BE2C (cell line): Measurements from ENCODE around the gene GJB1.

Source experiments
- DNase-seq: peaks from one replicate; pipeline ENCODE4 v3.0.0-alpha.2; 2020
- H3K27me3 ChIP-seq: fragments of 250-450 bp; sonication (Bioruptor Pico); 2 replicates; pipeline ENCODE4 v1.5.1; 2020; ENCODE audit warnings: mild to moderate bottlenecking
- H3K36me3 ChIP-seq: fragments of 250-450 bp; sonication (Bioruptor Pico); 2 replicates; pipeline ENCODE4 v1.5.1; 2020; ENCODE audit warnings: mild to moderate bottlenecking
- H3K4me1 ChIP-seq: fragments of 250-450 bp; sonication (Bioruptor Pico); 2 replicates; pipeline ENCODE4 v1.5.1; 2020
- H3K4me3 ChIP-seq: 2 replicates; pipeline ENCODE4 v1.5.1; 2011; ENCODE audit warnings: low read depth, low read length
- H3K9me3 ChIP-seq: fragments of 250-450 bp; sonication (Bioruptor Pico); 2 replicates; pipeline ENCODE4 v1.5.1; 2020
- TF ChIP-seq, protein P1 (sequence below): IDR thresholded peaks from 2 replicates; pipeline ENCODE4 v1.5.1; 2012; ENCODE audit warnings: mild to moderate bottlenecking, low read depth, low read length

Gene GJB1

DNA sequence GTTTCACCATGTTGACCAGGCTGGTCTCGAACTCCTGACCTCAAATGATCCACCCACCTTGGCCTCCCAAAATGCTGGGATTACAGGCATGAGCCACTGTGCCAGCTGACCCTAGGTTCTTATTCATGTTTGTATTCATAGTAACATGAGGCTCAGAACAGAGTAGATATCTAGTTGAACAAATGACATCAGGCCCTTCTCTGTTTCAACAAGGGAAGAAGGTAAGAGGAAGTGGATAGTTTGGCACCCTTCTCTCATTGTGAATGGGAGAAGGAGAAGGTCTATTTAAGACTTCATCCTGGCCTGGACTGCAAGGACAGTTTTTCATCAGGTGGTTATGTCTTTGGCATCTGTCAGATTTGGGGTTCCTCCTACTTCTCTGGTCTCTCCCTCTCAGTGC, 13.8 kb downstream of the GJB1 start:
- Histone ChIP-seq H3K4me3 (no peak overlapping the region), H3K36me3 (no peaks in the 10 kb centered on the region; the same call in 1 of the 2 replicates), H3K4me1 (no peaks in the 10 kb centered on the region), H3K27me3 (no peaks in the 10 kb centered on the region), H3K9me3 (no peaks in the 10 kb centered on the region)
- DNase-seq = no peak
- TF ChIP-seq, protein P1, sequence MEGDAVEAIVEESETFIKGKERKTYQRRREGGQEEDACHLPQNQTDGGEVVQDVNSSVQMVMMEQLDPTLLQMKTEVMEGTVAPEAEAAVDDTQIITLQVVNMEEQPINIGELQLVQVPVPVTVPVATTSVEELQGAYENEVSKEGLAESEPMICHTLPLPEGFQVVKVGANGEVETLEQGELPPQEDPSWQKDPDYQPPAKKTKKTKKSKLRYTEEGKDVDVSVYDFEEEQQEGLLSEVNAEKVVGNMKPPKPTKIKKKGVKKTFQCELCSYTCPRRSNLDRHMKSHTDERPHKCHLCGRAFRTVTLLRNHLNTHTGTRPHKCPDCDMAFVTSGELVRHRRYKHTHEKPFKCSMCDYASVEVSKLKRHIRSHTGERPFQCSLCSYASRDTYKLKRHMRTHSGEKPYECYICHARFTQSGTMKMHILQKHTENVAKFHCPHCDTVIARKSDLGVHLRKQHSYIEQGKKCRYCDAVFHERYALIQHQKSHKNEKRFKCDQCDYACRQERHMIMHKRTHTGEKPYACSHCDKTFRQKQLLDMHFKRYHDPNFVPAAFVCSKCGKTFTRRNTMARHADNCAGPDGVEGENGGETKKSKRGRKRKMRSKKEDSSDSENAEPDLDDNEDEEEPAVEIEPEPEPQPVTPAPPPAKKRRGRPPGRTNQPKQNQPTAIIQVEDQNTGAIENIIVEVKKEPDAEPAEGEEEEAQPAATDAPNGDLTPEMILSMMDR = no peak

DNA sequence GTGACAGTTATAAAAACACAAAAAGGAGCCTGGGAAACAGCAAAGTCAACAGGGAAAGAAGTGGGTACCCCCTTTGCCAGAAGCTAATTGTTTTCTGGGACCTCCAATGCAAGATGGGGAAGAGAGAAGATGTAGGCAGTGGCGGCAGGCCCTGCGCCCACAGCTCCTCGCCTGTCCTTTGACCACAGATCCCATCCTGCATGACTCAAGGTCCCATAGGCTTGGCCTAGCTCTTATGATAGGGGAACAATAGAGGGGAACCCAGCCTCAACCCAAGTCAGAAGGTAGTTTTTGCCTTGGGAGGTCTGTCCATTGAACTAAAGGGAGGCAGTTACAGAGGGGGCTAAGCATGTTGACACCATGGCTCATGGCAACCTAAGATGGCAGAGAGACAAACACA, 16.8 kb downstream of the GJB1 start:
- TF ChIP-seq, protein P1 = no peak
- H3K36me3 ChIP-seq = no peaks in the 10 kb centered on the region; the same call in none of the 2 replicates
- no peak for DNase-seq
- no peaks in the 10 kb centered on the region for H3K9me3 ChIP-seq
- H3K4me1 ChIP-seq = no peaks in the 10 kb centered on the region
- H3K4me3 ChIP-seq = no peak overlapping the region
- H3K27me3 ChIP-seq = no peaks in the 10 kb centered on the region

DNA sequence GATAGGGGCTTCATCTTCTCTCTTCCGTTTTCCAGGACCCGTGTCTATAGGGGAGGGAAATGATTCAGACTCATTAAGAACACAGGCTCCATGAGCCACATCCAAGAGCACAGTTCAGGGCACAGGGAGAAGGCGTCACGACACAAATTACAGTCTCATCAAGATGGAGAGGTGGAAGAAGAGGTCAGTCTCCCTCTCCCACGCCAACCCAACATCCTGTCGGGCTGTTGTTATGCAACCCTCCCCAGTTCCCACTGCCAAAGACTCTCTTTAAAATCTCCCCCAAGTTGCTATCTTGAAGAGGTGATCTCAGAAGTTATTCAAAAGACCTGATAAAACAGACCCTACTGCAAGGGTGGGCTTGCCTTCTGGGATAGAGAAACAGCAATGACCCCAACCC, 18.3 kb downstream of the GJB1 start:
- no peaks in the 10 kb centered on the region for H3K9me3 ChIP-seq
- TF ChIP-seq, protein P1 = no peak
- H3K4me1 ChIP-seq = no peaks in the 10 kb centered on the region
- no peak overlapping the region for H3K4me3 ChIP-seq
- H3K27me3 ChIP-seq = no peaks in the 10 kb centered on the region
- no peak for DNase-seq
- peaks cover 7% of the 10 kb centered on the region for H3K36me3 ChIP-seq

DNA sequence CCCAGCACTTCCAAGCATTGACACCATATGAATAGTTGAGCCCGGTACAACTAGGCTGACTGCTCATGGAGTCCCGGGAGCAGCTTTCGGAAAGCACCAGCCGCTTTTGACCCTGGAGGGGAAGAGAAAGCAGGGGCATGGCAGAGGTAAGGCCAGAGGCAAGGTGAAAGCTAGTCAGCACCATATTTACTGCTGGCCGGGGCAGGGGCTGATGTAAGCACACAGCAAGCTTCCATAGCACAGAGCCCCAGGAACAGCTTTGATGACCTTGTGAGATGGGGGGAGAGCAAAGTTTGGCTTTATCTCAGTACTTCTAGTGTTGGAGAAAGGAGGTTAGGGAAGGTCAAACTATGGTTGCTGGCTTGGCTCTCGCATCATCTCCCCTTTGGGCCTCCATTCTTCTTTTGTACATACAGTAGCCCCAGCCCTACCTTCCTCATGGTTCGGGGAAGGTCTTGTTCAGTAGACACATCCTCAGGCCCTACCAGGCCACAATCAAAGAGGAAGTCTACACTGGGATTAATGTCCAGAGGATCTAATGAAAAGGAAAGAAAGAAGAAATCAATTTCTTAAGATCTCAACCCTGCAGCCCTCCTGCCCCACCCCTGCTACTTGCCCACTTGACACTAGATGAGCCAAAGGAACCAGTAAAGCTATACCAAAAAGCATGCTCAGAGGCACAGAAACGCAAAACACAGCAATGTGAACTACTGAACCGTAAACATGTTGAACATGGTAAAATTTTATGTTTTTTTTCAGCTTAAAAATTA, 21.5 kb downstream of the GJB1 start:
- TF ChIP-seq, protein P1 = no peak
- DNase-seq = no peak
- peaks cover 10% of the 10 kb centered on the region for H3K36me3 ChIP-seq

DNA sequence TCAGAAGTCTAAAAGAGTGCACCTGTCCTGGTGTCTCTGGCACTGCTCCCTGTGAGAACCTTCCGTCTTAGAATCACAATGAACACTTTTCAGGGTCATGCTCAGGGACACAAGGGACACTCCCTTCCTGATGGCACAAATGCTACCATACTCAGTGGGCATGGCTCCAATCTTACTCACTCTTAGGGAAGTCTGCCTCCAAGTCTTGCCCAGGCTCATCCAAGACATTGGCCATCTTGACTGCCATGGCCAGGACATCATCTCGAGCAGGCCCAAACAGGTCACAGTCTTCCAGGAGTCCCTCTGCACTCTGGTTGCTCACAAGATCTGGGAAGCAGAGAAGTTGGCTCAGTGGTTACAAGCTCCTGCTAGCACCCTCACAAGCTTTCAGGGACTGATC, 22.1 kb downstream of the GJB1 start:
- Histone ChIP-seq H3K27me3 (no peaks in the 10 kb centered on the region), H3K9me3 (no peaks in the 10 kb centered on the region), H3K36me3 (peaks cover 10% of the 10 kb centered on the region)

More for the DNA sequence above, 21.5 kb downstream of the GJB1 start:
- no peaks in the 10 kb centered on the region for H3K9me3 ChIP-seq
- no peaks in the 10 kb centered on the region for H3K27me3 ChIP-seq
- H3K4me1 ChIP-seq = no peaks in the 10 kb centered on the region
- H3K4me3 ChIP-seq = no peak overlapping the region

DNA sequence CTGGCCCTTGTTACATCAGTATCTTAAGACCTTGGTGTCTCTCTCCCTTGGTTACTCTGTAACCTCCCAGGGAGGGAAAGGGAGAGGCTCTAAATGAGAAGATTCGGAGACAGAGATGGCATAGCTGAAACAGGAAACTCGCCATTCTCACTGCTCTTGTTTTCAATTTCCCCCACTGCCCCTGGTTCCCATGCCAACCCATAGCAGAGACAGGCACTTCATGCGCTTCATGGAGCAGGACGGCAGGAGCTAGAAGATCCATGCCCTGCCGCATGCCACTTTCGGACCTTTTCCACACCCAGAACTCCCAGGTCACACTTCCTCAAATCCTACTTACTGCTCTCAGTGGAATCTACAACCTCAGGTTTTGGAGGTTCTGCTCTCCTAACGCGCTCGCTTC, 27.8 kb downstream of the GJB1 start:
- TF ChIP-seq, protein P1 = no peak
- Histone ChIP-seq H3K4me3 (no peak overlapping the region), H3K4me1 (no peaks in the 10 kb centered on the region; the same call in 1 of the 2 replicates), H3K9me3 (no peaks in the 10 kb centered on the region), H3K36me3 (peaks cover 3% of the 10 kb centered on the region), H3K27me3 (no peaks in the 10 kb centered on the region)
- DNase-seq = no peak

More for the DNA sequence above, 22.1 kb downstream of the GJB1 start:
- DNase-seq = no peak
- TF ChIP-seq, protein P1 = no peak
- no peaks in the 10 kb centered on the region for H3K4me1 ChIP-seq
- no peak overlapping the region for H3K4me3 ChIP-seq
